Endodermal cell (in vitro differentiated cells): Measurements from ENCODE around the gene GSTP1. TPM values are rescaled to one million over a fixed set of nuclear protein-coding genes. Genes with fewer than 3 reads are reported as not detected.

ENCODE experiments used
- DNase-seq: peaks from one replicate; pipeline ENCODE4 v3.0.0-alpha.2; 2017
- H3K27ac ChIP-seq: 2 replicates; pipeline ENCODE4 v1.5.1; 2013; ENCODE audit warnings: mild to moderate bottlenecking, low read depth, low read length, moderate library complexity
- H3K27me3 ChIP-seq: 2 replicates; pipeline ENCODE4 v1.6.1; 2013; ENCODE audit warnings: mild to moderate bottlenecking, low read length, moderate library complexity; ENCODE audit not compliant: insufficient read depth, control insufficient read depth, poor library complexity, severe bottlenecking
- H3K36me3 ChIP-seq: 2 replicates; pipeline ENCODE4 v1.7.0; 2013; ENCODE audit warnings: mild to moderate bottlenecking, low read length, moderate library complexity; ENCODE audit not compliant: control insufficient read depth, insufficient read depth
- H3K4me1 ChIP-seq: one replicate; pipeline ENCODE4 v1.7.0; 2013; ENCODE audit warnings: low read length; ENCODE audit not compliant: control insufficient read depth, insufficient read depth
- H3K4me3 ChIP-seq: 2 replicates; pipeline ENCODE4 v1.5.1; 2013; ENCODE audit warnings: mild to moderate bottlenecking, low read length, moderate library complexity
- H3K9ac ChIP-seq: 2 replicates; pipeline ENCODE4 v1.6.1; 2013; ENCODE audit warnings: mild to moderate bottlenecking, low read length, moderate library complexity; ENCODE audit not compliant: poor library complexity, severe bottlenecking; ENCODE audit errors: extremely low read depth
- H3K9me3 ChIP-seq: 2 replicates; pipeline ENCODE4 v1.6.1; 2013; ENCODE audit warnings: mild to moderate bottlenecking, low read length, moderate library complexity; ENCODE audit not compliant: control insufficient read depth
- H3K27ac Mint-ChIP-seq: 2 replicates; pipeline ENCODE4 v1.8.0; 2020; ENCODE audit warnings: mixed read lengths
- H3K27me3 Mint-ChIP-seq: 2 replicates; pipeline ENCODE4 v1.8.0; 2021; ENCODE audit warnings: mild to moderate bottlenecking, mixed read lengths; ENCODE audit not compliant: insufficient read depth
- H3K36me3 Mint-ChIP-seq: 2 replicates; pipeline ENCODE4 v1.8.0; 2020; ENCODE audit warnings: low read depth, mixed read lengths
- H3K4me1 Mint-ChIP-seq: 2 replicates; pipeline ENCODE4 v1.8.0; 2020; ENCODE audit warnings: mixed read lengths
- H3K4me3 Mint-ChIP-seq: 2 replicates; pipeline ENCODE4 v1.8.0; 2020; ENCODE audit warnings: mild to moderate bottlenecking, moderate library complexity, mixed read lengths
- H3K9me3 Mint-ChIP-seq: 2 replicates; pipeline ENCODE4 v1.8.0; 2020; ENCODE audit warnings: mild to moderate bottlenecking, mixed read lengths
- WGBS, 2 experiments: methylation state at CpG; one replicate each; pipeline versions ENCODE4 v1.1.5 to v1.1.7; 2013; ENCODE audit warnings: missing lambda C conversion rate in 2 of 2, mixed read lengths in 1 of 2; ENCODE audit not compliant: insufficient coverage in 1 of 2, insufficient read length in 1 of 2; 5-methylcytosine and 5-hydroxymethylcytosine counted together
- total RNA-seq, 2 donors: library from RNA; stranded (reverse); fragmentation: NEBNext Ultra II Directional in 1 of 2; extraction: Animal tissue kit (Norgen Biotek cat#: 25700) in 1 of 2; gene quantifications; 2 replicates in 1 of 2; 3 replicates in 1 of 2; pipeline ENCODE4 v1.2.1, GENCODE V29; 2021
- TF ChIP-seq, protein P1 (sequence below): fragments of 200-600 bp; sonication (generic); conservative IDR thresholded peaks from 2 replicates; pipeline ENCODE4 v1.5.0; 2021; ENCODE audit warnings: antibody characterized with exemption, mild to moderate bottlenecking

Gene GSTP1
- total RNA-seq, 2 donors from 2014 or later: 1,359 to 1,473 TPM

DNA sequence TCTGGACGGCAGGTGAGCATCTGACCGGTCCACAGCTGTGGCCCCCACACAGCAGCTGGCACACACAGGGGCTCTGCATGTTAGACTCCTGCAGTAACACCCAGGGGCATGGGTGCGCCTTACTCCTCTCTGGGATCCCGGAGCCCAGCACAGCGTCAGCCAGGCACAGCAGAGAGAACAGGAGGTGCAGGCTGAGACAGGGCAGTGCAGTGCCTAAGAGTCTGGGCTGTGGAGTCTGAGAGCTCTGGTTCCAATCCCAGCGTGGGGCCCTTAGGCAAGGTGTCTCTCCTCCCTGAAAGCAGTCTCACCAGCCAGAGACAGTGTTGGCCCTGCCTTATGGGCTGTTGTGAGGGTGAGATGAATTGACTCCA lies 43.8 kb downstream of the GSTP1 start:
- peaks cover 8% of the 10 kb centered on the region for H3K4me1 ChIP-seq
- Mint-ChIP-seq H3K27ac (peak overlapping the region; percentile 79), H3K4me1 (peaks cover 14% of the 10 kb centered on the region), H3K4me3 (no peak overlapping the region), H3K27me3 (no peaks in the 10 kb centered on the region), H3K9me3 (no peaks in the 10 kb centered on the region), H3K36me3 (peaks cover 15% of the 10 kb centered on the region)
- TF ChIP-seq, protein P1, sequence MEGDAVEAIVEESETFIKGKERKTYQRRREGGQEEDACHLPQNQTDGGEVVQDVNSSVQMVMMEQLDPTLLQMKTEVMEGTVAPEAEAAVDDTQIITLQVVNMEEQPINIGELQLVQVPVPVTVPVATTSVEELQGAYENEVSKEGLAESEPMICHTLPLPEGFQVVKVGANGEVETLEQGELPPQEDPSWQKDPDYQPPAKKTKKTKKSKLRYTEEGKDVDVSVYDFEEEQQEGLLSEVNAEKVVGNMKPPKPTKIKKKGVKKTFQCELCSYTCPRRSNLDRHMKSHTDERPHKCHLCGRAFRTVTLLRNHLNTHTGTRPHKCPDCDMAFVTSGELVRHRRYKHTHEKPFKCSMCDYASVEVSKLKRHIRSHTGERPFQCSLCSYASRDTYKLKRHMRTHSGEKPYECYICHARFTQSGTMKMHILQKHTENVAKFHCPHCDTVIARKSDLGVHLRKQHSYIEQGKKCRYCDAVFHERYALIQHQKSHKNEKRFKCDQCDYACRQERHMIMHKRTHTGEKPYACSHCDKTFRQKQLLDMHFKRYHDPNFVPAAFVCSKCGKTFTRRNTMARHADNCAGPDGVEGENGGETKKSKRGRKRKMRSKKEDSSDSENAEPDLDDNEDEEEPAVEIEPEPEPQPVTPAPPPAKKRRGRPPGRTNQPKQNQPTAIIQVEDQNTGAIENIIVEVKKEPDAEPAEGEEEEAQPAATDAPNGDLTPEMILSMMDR: no peak
- WGBS, 2 experiments: 90 to 91% methylated on average over 2 to 6 of the region's 6 CpGs
- no peaks in the 10 kb centered on the region for H3K27me3 ChIP-seq
- DNase-seq: no peak
- no peak overlapping the region for H3K4me3 ChIP-seq
- H3K36me3 ChIP-seq: no peaks in the 10 kb centered on the region
- peak overlapping the region; percentile 2 for H3K9ac ChIP-seq
- H3K9me3 ChIP-seq: no peaks in the 10 kb centered on the region
- H3K27ac ChIP-seq: peak overlapping the region; percentile 1

DNA sequence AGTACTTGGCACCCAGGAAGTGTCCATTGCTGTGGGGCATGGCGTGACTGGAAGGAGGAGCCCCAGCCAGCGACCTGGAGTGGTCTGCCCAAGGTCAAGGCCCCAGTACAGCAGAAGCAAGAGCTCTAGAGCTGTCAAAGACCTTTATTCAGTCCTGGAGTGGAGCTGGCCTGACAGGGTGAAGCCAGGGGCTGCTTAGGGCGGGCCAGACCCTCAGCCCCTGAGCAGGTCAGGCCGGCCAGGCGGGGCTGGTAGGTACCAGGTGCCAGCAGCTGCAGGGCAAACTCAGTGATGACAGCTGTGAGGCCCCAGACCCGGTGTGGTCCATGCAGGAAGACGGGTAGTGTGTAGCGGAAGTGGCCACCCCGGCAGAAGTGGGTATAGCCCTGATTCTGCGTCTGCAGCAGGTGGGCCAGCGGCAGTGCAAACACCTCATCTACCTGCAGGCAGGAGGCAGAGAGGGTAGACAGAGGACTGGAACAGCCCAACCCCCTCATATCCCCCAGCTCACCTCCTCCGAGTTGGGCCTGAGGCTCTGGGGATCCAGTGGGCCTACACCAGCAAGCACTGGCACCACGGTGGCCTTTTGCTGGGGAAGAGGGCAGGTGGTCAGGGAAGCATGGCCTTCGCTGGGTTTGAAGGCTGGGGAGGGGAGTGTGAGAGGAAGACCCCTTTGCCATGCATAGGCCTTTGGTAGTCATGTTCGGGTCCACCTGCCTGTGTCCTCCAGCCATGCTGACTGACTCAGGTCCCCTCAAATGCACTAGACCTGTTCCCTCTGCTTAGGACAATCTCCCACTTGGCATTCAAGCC lies 44.4 kb downstream of the GSTP1 start:
- WGBS, 2 experiments: 86 to 92% methylated on average over 13 to 15 of the region's 15 CpGs
- Histone ChIP-seq H3K9ac (no peak overlapping the region), H3K36me3 (no peaks in the 10 kb centered on the region), H3K9me3 (no peaks in the 10 kb centered on the region), H3K4me1 (peaks cover 8% of the 10 kb centered on the region), H3K27ac (no peak overlapping the region), H3K27me3 (no peaks in the 10 kb centered on the region), H3K4me3 (no peak overlapping the region)
- no peak overlapping the region for H3K4me3 Mint-ChIP-seq
- peaks cover 9% of the 10 kb centered on the region for H3K4me1 Mint-ChIP-seq
- H3K27ac Mint-ChIP-seq: peak overlapping the region; percentile 79
- H3K27me3 Mint-ChIP-seq: no peaks in the 10 kb centered on the region
- DNase-seq: peak; percentile 86
- peaks cover 15% of the 10 kb centered on the region for H3K36me3 Mint-ChIP-seq
- TF ChIP-seq, protein P1: no peak
- no peaks in the 10 kb centered on the region for H3K9me3 Mint-ChIP-seq

DNA sequence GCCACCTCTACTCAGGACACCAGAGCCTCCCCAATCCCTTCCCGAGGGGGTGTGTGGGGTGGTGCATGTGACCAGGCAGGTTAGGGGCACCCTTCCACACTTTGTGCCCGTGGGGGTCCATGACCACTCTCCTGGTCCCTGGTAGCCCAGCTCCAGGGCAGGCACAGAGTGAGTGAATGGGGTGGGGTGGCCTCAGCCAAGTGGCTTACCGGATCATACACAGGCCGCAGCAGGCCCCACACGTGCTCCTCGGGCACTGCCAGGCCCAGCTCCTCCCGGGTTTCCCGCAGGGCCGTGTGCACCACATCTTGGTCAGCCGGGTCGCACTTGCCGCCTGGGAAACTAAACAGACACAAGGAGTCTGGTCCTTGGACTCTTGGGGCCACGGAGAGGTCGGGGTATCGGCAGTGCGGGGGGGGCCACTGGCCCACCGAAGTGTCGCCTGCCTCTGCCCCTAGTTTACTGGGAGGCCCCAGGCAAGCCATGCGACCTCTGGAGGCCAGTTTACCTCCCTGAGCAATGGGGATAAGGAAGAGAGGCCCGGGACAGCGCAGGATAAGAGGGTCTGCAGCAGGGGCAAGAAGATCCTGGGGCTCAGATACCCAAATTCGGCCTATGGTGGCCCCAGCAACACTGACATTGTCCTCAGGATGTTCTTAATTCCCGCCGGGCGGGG lies 45.2 kb downstream of the GSTP1 start:
- Mint-ChIP-seq H3K36me3 (peaks cover 15% of the 10 kb centered on the region), H3K27ac (no peak overlapping the region)
- H3K27ac ChIP-seq: no peak overlapping the region

More for the DNA sequence above, 45.2 kb downstream of the GSTP1 start:
- Histone ChIP-seq H3K36me3 (no peaks in the 10 kb centered on the region), H3K4me3 (peak overlapping the region; percentile 71), H3K4me1 (peaks cover 8% of the 10 kb centered on the region), H3K9ac (no peak overlapping the region), H3K9me3 (no peaks in the 10 kb centered on the region), H3K27me3 (no peaks in the 10 kb centered on the region)
- Mint-ChIP-seq H3K4me3 (peak overlapping the region; percentile 65), H3K9me3 (no peaks in the 10 kb centered on the region), H3K27me3 (no peaks in the 10 kb centered on the region), H3K4me1 (peaks cover 8% of the 10 kb centered on the region)
- TF ChIP-seq, protein P1: no peak
- WGBS, 2 experiments: 52 to 58% methylated on average over 11 to 25 of the region's 25 CpGs
- no peak for DNase-seq
